ENCODE results near the gene ZNF555. TPM values are rescaled to one million over a fixed set of nuclear protein-coding genes. Genes with fewer than 3 reads are reported as not detected.

Gene ZNF555
- total and polyA plus RNA-seq, 9 of the 15 experiments (the other 6 are each of a cell fraction or from before 2014, with no cell fraction given): 2.0 to 6.7 (median 5.4) TPM

GRCh38 chr19:2846180-2846894 lies 5.1 kb downstream of the ZNF555 start (continued):
- TF ChIP-seq FOXM1 (IDR thresholded peaks at IDR 0.05; ENCODE audit: low read depth) (no peak), FOXM1 (CRISPR knock-in tag; IDR thresholded peaks at IDR 0.05; ENCODE audit: low read depth) (no peak)

GRCh38 chr19:2847507-2847906 lies 6.2 kb downstream of the ZNF555 start:
- 69% methylated on average over 3 of the region's 3 CpGs for WGBS (ENCODE audit: insufficient coverage, low coverage, missing lambda C conversion rate)
- intact Hi-C loops (cut with micrococcal nuclease) (no loop called here), in situ Hi-C loops (cut with MboI) (no loop called here)
- ChIA-PET POLR2A (no interaction called here), CTCF (ENCODE audit: low intra/inter-chr PET ratio) (no interaction called here)
- peaks cover 12% of the 10 kb centered on the region for H3K9me3 ChIP-seq (replicated peaks; ENCODE audit: control insufficient read depth, insufficient read depth, low read depth, low read length)
- no peak overlapping the region for H3K4me3 ChIP-seq
- no peaks in the 10 kb centered on the region for H3K9me1 ChIP-seq (ENCODE audit: control insufficient read depth, insufficient read depth, low read length)
- DNase-seq (ENCODE audit: extremely low read depth in 1 of 4, low spot score in 3 of 4): no peak
- no TSS peak for BruUV-seq (replicated peaks)
- peak; percentile 32 for FAIRE-seq
- H3K9ac ChIP-seq (ENCODE audit: insufficient read depth in 1 of 2, low read depth in 2 of 2, low read length in 2 of 2): no peak overlapping the region
- no peak overlapping the region for H2AFZ ChIP-seq (ENCODE audit: low read depth, low read length)
- ATAC-seq: no peak
- H3K27ac ChIP-seq (ENCODE audit: extremely low read depth, low read depth, low read length): no peak overlapping the region
- H3K79me2 ChIP-seq (ENCODE audit: control insufficient read depth, insufficient read depth, low read length): peaks cover under 1% of the 10 kb centered on the region; the same call in 1 of the 3 replicates
- no peaks in the 10 kb centered on the region for H4K20me1 ChIP-seq (replicated peaks; ENCODE audit: control insufficient read depth, insufficient read depth, low read length)
- no peak overlapping the region for H3K4me2 ChIP-seq (ENCODE audit: insufficient read depth, low read length)
- H3K27me3 ChIP-seq (ENCODE audit: control insufficient read depth in 2 of 2, insufficient read depth in 2 of 2, low read length in 2 of 2): no peaks in the 10 kb centered on the region
- peaks cover 0 to 3% of the 10 kb centered on the region in 2 experiments; a peak in 1 of 5 replicates for H3K4me1 ChIP-seq (replicated peaks in 1 of 2; ENCODE audit: control insufficient read depth in 2 of 2, insufficient read depth in 2 of 2, low read length in 2 of 2)
- peaks cover 22% of the 10 kb centered on the region for H3K36me3 ChIP-seq (ENCODE audit: control insufficient read depth, insufficient read depth, low read length)
- TF ChIP-seq CEBPG (CRISPR knock-in tag; IDR thresholded peaks at IDR 0.05) (no peak), CEBPG (tag; conservative IDR thresholded peaks at IDR 0.05 in 1 of 2, IDR thresholded peaks at IDR 0.05 in 1 of 2) (no peak), ZKSCAN1 (IDR thresholded peaks at IDR 0.05; ENCODE audit: low read depth, low read length) (no peak), ZBTB2 (IDR thresholded peaks at IDR 0.05) (no peak), ARID4B (CRISPR knock-in tag; IDR thresholded peaks at IDR 0.05) (no peak), HNRNPL (IDR thresholded peaks at IDR 0.05; ENCODE audit: low read depth, low read length) (no peak), ZBTB49 (CRISPR knock-in tag; IDR thresholded peaks at IDR 0.05; ENCODE audit: borderline replicate concordance) (no peak), HLTF (IDR thresholded peaks at IDR 0.05) (no peak), SMARCA4 (IDR thresholded peaks at IDR 0.05) (no peak)

Data from K562 (cell line).